Hair follicular keratinocyte (primary cell): ENCODE data around the gene OCEL1. TPM values are rescaled to one million over a fixed set of nuclear protein-coding genes. Genes with fewer than 3 reads are reported as not detected.

Experiments used
- total RNA-seq: library from RNA; depleted of rRNA; stranded (reverse); fragments of >200 nt; gene quantifications from 2 replicates; pipeline ENCODE4 v1.2.3, GENCODE V29; 2015

OCEL1 gene, protein sequence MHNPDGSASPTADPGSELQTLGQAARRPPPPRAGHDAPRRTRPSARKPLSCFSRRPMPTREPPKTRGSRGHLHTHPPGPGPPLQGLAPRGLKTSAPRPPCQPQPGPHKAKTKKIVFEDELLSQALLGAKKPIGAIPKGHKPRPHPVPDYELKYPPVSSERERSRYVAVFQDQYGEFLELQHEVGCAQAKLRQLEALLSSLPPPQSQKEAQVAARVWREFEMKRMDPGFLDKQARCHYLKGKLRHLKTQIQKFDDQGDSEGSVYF
- total RNA-seq: 2.8 and 5.5 TPM in 2 replicates

DNA sequence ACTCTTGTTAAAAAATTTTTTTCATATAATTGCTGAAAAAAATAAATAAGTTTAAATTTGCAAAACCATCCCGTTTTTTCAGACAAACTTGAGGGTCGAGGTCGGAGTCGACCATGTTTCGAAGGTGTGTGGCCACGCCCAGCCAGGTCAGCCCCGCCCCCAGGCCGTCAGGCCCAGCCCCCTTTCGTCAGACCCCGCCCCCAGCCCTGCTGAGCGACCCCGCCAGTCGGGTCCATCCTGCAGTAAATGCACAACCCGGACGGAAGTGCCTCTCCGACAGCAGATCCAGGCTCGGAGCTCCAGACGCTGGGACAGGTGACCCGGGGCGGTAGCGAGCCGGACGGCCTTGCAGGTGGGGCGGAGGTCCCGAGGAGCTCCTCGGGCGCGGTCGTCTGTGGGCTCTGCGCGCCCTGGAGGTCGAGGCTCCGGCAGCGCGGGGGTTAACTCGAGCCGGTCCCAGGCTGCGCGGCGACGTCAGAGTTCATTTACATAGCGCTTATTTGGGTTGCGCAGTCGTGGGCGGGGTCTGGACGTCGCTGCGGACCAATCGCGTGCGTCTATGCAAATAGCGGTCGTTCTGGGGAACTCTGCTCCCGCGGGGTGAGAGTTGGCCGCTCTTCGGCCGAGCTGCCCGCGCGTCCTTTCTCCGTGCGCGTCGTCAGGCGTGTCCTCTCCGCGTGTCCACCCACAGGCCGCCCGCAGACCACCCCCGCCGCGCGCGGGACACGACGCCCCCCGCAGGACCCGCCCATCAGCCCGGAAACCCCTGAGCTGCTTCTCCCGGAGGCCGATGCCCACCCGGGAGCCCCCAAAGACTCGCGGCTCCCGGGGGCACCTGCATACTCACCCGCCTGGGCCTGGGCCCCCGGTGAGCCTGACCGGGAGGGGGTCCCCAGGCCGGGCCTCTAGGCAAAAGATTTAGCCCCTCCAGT lies at the start of gene OCEL1:
OCEL1 (plus strand) TSS at position 225 of the 932 bp plus-strand sequence; CDS start at position 247, 22 bp downstream.

DNA sequence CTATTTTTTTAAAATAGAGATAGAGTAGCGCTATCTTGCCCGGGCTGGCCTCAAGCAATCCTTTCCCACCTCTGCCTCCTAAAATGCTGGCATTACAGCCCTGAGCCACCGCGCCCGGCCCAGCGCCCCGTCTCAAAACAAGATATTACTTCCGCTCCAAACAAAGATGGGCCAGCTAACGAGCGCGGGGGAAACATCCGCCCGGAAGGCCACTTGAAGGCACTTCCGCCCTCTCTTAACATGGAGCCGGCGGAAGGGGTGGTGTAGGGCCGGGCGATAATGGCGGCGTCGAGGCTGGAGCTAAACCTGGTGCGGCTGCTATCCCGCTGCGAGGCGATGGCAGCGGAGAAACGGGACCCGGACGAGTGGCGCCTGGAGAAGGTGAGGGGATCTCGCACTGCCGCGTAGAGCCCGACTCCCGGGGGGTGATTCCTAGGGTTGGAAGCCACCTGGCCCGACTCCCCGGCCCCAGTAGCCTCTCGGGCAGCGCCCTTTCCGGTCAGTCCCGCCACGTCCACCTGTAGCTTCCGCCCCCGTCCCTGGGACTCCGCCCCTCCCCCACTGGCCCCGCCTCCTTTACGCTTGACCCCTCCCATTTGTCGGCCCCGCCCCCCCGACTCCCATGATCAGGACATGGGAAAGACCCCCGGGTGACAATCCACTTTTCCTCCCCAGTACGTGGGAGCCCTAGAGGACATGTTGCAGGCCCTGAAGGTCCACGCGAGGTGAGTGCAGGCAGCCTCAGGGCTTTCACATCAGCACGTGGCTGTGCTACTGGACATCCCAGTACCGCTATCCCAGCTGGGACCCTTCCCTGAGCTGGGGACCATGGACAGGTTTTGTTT lies 10.7 kb upstream of the OCEL1 start, which contains the start of gene USE1:
USE1 (plus strand) TSS at position 231 of the 845 bp plus-strand sequence; CDS start at position 280, 49 bp downstream.

DNA sequence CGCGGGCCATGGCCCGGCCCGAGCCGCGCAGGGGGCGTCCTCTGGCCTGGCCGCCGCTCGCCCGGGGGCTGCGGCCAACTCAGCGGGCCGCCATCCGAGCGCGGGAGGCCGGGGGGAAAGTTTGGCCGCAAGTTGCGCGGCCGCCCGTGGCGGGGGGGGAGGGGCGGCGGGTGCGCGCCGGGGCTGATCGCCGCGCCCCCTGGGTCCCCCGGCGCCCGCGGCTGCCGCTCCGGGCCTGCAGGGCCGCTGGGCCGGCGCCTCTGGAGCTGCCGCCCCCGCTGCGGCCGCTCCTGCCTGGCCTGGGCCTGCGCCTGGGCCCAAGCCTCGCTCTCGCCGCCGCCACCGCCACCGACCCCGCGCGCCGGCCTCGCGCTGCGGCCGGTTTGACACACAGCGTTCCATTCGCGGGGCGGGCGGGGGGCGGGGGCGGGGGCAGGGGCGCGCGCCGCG lies 19.5 kb downstream of the OCEL1 start, which contains the start of gene NR2F6:
NR2F6 (minus strand) TSS at position 385 of the 450 bp plus-strand sequence. CDS start 699 bp downstream, outside the sequence.

DNA sequence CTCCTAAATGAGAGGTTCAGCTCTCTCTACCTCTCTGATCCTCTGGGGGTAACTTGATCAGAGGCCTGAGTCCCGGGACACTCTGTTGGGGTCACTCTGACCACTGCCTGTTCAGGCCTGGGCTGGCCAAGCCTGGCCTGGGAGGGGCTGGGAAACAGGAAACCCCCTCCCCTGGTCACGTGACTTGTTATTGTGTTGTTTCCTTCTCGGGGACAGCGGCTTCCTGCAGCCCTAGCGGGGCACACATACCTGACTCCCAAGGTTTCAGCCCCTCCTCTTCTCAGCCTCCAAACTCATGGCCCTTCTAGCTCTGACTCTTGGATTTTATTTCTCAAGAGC lies 38.6 kb downstream of the OCEL1 start, which contains the start of gene USHBP1:
USHBP1 (minus strand) TSS at position 105 of the 339 bp plus-strand sequence. CDS start 446 bp downstream, outside the sequence.

DNA sequence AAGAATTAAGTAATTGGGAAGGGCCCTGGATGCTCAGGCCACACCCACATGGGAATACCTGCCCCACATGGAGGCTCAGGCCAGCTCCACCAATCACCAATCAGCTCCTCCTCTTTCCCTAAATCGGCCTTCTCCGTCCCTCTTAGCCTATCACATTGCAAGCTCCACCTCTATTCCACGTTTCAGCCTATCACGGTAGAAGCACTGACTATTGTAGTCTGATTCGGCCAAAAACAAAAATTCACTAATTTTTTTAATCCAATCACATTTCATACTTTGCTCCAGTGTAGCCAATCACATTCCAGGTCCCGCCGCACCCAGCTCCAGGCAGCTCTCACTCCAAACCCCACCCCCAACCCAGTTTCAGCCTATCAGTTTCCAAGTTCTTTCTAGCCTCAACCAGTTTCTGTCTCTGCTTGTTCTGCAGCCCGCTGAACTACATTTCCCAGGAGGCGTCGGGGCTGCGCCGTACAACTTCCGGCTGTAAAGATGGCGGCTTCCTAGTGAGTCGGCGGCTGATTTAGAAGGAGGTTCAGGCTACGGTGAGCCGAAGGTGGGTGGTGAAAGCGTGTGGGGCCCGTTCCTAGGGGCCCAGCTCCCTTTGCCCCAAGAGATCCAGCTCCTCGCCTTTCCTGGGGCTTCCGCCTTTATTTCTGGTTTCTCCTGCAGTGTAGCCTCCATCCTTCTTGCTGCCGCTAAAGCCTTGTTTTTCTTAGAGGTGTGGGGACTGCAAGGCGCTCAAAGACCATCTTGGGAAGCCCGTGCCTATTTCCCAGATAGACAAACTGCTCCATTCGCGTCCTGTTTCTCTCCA lies 41.2 kb downstream of the OCEL1 start, which contains the start of gene BABAM1:
BABAM1 (plus strand) TSS at position 469 of the 814 bp plus-strand sequence. CDS start 1,364 bp downstream, outside the sequence.

Other genes starting within 250 kb of the OCEL1 start
- gene CPAMD8, start 199.4 kb upstream of the OCEL1 start, total RNA-seq: 2.1 and 3.7 TPM in 2 replicates
- gene HAUS8, start 150.8 kb upstream of the OCEL1 start, total RNA-seq: 3.1 and 17.7 TPM in 2 replicates
- gene MYO9B, start 150.4 kb upstream of the OCEL1 start, total RNA-seq: 33.0 and 33.1 TPM in 2 replicates
- gene USE1, start 10.9 kb upstream of the OCEL1 start, total RNA-seq: 16.8 and 19.1 TPM in 2 replicates
- gene NR2F6, start 19.7 kb downstream of the OCEL1 start, total RNA-seq: 77.4 and 94.2 TPM in 2 replicates
- not detected in 2 replicates for gene USHBP1, start 38.5 kb downstream of the OCEL1 start, total RNA-seq
- gene BABAM1, start 41.2 kb downstream of the OCEL1 start, total RNA-seq: 62.6 and 101 TPM in 2 replicates
- gene ANKLE1, start 55.7 kb downstream of the OCEL1 start, total RNA-seq: 0.62 and 0.76 TPM in 2 replicates
- gene ABHD8, start 77.2 kb downstream of the OCEL1 start, total RNA-seq: 19.6 and 20.1 TPM in 2 replicates
- 46.9 and 81.8 TPM in 2 replicates for gene MRPL34, start 79.6 kb downstream of the OCEL1 start, total RNA-seq
- 17.1 and 31.0 TPM in 2 replicates for gene DDA1, start 83.3 kb downstream of the OCEL1 start, total RNA-seq
- gene ANO8, start 108.6 kb downstream of the OCEL1 start, total RNA-seq: 1.3 and 3.9 TPM in 2 replicates
- 22.2 and 32.7 TPM in 2 replicates for gene GTPBP3, start 111.3 kb downstream of the OCEL1 start, total RNA-seq
- not detected in 2 replicates for gene PLVAP, start 151.1 kb downstream of the OCEL1 start, total RNA-seq
- gene CCDC194, start 168.0 kb downstream of the OCEL1 start, total RNA-seq: not detected in 2 replicates
- gene BST2, start 179.4 kb downstream of the OCEL1 start, total RNA-seq: 0.08 and 0.47 TPM in 2 replicates
- gene MVB12A, start 193.8 kb downstream of the OCEL1 start, total RNA-seq: 62.6 and 85.3 TPM in 2 replicates
- not detected in 2 replicates for gene TMEM221, start 222.4 kb downstream of the OCEL1 start, total RNA-seq
- gene NXNL1, start 234.7 kb downstream of the OCEL1 start, total RNA-seq: not detected in 2 replicates
- 8.1 and 21.4 TPM in 2 replicates for gene SLC27A1, start 244.3 kb downstream of the OCEL1 start, total RNA-seq